Sigmoid colon (tissue), 4 donors: Measurements from ENCODE around the gene FGF12.

Experiments used
- CTCF ChIP-seq, 4 experiments: fragments of 450-650 bp in 3 of 4; fragments of 200-600 bp in 1 of 4; IDR thresholded peaks; one replicate each; pipeline ENCODE4 v1.5.1; 2016 to 2019; ENCODE audit warnings: antibody characterized with exemption in 4 of 4, mild to moderate bottlenecking in 3 of 4, moderate library complexity in 2 of 4
- POLR2A ChIP-seq, 2 donors: fragments of 450-650 bp; IDR thresholded peaks; one replicate each; pipeline ENCODE4 v1.6.1; 2016; ENCODE audit warnings: antibody characterized with exemption in 2 of 2, mild to moderate bottlenecking in 2 of 2, moderate library complexity in 2 of 2
- POLR2AphosphoS5 ChIP-seq, 4 donors: sonication (generic); formaldehyde crosslinking; IDR thresholded peaks; one replicate each; pipeline ENCODE4 v1.6.1; 2017; ENCODE audit warnings: antibody characterized with exemption in 4 of 4

DNA sequence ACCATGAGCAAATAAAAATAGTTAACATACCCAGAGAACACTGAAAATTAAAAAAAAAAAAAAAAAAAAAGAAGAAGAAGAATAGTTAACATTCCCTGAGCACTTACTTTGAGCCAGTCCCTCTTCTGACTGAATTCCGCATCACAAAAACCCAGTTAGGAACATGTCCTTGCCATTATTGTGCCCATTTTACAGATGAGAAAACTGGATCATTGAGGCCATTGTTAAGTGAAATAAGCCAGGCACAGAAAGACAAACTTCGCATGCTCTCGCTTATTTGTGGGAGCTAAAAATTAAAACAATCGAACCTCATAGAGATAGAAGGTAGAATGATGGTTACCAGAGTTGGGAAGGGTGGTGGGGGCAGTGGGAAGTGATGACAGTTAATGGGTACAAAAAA is 119.5 kb downstream of the FGF12 start:
- TF ChIP-seq POLR2A (IDR thresholded peaks at IDR 0.05) (no peak), CTCF (IDR thresholded peaks at IDR 0.05) (no peak), POLR2AphosphoS5 (IDR thresholded peaks at IDR 0.05) (no peak)
